Coronary artery (tissue), 2 donors: ENCODE results near the gene SULT1C4.

Experiments used
- DNase-seq: peaks from one replicate; pipeline ENCODE4 v3.0.0-alpha.2; 2017; ENCODE audit warnings: low spot score
- H3K27ac ChIP-seq, 2 donors: fragments of 200-600 bp; sonication (generic); one replicate each; pipeline ENCODE4 v1.5.1; 2016 to 2019
- H3K4me3 ChIP-seq: fragments of 200-600 bp; sonication (generic); 2 replicates; pipeline ENCODE4 v1.5.1; 2016; ENCODE audit warnings: mild to moderate bottlenecking, moderate library complexity
- TF ChIP-seq, protein P1 (sequence below): fragments of 200-600 bp; sonication (generic); IDR thresholded peaks from one replicate; pipeline ENCODE4 v1.5.1; 2019; ENCODE audit warnings: antibody characterized with exemption

The SULT1C4 gene

DNA sequence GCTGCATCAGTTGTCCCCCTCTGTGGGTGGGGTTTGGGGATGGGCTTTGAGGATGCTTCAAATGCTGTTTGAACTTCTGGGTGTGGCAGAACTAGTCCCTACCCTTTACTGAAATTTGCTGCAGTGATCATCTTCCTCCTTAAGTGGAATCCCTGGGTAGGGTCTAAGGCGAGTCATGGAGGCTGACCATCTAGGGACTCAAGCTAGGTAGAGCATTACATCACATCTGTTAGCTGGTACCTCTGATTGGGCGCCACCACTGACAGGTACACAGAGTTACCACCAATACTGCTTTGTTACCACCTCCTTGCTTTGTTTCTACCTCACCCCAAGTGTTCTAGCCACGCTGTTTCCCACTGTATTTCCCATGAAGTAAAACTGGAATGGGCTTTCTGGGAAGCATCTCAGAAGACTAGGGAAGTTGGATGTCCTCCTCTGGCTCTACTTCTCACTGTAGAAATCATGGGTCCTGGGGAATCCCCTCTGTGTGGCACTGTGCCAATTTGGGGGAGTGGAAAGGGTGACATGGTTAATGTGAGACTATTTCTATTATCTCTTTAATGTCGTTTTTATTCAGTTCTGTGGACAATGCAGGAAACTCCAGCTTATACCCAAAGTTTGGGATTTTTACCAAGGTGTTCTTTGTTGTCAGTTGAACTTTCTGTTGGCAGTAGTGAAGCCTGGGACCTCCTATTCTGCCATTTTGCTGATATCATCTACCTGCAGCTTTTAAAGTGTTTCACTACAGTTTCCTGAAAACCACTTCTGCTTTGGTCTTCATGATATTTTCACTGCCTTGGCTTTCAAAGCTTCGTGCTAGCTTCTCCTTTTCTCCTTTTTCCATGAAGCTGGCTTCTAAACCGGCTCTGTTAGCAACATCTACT lies 14.5 kb upstream of the SULT1C4 start:
- DNase-seq, result no peak
- Histone ChIP-seq H3K4me3 (no peak overlapping the region), H3K27ac (no peak overlapping the region)
- TF ChIP-seq, protein P1, sequence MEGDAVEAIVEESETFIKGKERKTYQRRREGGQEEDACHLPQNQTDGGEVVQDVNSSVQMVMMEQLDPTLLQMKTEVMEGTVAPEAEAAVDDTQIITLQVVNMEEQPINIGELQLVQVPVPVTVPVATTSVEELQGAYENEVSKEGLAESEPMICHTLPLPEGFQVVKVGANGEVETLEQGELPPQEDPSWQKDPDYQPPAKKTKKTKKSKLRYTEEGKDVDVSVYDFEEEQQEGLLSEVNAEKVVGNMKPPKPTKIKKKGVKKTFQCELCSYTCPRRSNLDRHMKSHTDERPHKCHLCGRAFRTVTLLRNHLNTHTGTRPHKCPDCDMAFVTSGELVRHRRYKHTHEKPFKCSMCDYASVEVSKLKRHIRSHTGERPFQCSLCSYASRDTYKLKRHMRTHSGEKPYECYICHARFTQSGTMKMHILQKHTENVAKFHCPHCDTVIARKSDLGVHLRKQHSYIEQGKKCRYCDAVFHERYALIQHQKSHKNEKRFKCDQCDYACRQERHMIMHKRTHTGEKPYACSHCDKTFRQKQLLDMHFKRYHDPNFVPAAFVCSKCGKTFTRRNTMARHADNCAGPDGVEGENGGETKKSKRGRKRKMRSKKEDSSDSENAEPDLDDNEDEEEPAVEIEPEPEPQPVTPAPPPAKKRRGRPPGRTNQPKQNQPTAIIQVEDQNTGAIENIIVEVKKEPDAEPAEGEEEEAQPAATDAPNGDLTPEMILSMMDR, result no peak

DNA sequence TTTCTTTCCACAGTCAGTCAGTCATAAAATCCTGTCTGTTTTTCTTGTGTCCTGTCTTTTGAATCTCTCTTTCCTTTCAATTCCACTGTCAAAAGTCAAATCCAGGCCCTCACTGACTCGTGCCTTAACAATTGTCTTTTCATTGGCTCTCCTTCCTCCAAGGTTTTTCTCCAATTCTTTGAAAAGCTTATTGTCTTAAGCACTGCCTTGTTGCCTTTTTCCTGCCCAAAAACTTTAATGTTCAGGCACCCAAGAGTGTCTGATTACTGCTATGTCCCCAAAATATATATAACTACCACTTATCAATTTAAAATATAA lies 13.9 kb upstream of the SULT1C4 start:
- TF ChIP-seq, protein P1, result no peak
- no peak overlapping the region for H3K27ac ChIP-seq
- H3K4me3 ChIP-seq, result no peak overlapping the region
- DNase-seq, result no peak

DNA sequence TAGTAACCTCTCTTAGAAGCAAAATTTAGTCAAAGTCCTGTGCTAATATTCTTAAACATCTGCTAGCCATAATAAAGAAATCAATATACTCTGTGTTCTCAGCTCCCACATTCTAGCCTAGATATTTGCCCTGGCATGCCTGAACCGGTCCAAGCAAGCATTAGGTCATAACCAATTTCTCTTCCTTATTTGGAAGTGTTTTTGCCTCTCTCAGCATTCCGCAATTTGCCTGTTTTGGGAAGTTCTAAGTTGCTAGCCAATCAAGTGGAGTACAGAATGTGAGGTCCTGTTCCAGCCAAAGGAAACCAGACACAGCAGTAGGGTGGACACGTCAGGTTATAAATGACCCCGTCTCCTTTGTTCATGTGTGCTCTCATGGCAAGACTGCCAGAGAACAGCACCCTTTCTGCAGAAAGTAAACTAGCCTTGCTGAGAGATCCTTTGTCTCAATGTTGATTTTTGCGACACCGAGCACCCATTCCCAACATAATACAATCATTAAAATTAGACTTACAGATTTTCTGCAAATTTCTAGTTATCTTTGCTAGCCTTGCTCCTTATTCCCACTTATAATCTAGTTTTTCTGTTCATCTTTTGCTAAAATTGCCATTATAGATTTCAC lies 13.0 kb upstream of the SULT1C4 start:
- H3K4me3 ChIP-seq, result no peak overlapping the region

DNA sequence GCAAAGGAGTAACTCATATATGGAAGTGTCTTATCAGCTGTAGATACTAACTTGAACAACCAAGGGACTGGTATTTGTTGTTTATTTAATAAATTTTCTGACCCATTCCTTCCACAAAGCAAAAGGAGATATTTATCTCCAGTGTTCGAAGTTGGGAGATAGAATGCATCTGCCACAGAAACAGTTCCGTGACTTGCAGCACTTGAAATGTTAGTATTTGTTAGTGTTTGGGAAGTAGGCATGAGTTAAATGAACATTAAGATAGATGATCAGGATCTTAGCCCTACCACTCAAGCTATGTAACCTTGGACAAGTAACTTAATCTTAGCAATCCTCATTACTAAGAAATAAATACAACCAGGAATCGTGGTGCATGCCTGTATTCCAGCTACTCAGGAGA lies 12.1 kb upstream of the SULT1C4 start:
- no peak for DNase-seq
- H3K4me3 ChIP-seq, result no peak overlapping the region
- TF ChIP-seq, protein P1, result no peak
- H3K27ac ChIP-seq, result no peak overlapping the region

More for the DNA sequence above, 13.0 kb upstream of the SULT1C4 start:
- TF ChIP-seq, protein P1, result no peak
- no peak for DNase-seq
- no peak overlapping the region for H3K27ac ChIP-seq

DNA sequence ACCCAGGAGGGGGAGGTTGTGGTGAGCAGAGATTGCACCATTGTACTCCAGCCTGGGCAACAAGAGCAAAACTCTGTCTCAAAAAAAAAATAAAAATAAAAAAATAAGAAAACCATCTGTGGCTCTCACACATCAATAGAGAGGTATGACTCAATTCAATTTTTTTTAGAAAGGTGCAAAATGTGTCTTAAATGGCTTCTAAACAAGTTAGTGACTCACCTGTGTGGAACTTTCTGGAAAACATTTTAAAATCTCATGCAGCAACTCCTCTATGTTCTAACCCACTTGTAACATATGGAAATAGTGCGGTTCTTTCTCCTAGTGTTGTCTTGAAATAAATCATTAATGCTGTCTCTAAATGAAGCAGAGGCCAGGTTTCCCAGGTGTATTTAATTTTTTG lies 10.7 kb upstream of the SULT1C4 start:
- Histone ChIP-seq H3K27ac (no peak overlapping the region), H3K4me3 (no peak overlapping the region)
- DNase-seq, result no peak
- TF ChIP-seq, protein P1, result no peak

DNA sequence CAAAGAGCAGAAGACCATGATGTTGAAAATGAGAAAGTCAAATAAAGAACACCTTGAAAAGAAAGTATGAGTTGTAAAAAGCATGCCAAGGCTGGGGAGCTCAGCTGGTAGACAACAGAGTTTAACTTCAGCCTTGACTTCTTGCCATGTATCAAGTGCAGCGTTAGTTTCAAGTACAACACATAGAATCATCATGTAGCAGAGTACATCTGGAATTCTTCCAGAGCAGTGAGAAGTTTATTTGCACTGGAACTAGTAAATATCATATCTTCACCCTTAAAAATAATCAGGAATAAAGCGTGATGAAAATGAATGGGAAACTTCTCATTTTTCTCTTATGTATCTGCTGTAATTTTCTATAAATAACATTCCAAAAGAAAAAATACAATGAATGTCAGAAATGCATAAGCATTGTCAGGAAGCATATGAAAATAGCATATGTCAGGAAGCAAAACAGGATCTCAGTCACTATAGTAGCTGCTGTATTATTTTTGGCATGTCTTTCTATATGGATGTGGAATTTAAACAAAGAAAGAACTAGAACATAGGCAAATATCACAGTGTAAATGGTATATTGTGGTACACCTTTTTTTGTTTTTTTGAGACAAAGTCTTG lies 10.1 kb upstream of the SULT1C4 start:
- TF ChIP-seq, protein P1, result no peak
- Histone ChIP-seq H3K27ac (no peak overlapping the region), H3K4me3 (no peak overlapping the region)
- no peak for DNase-seq
